ENCODE measurements around the gene CRYBB3.

DNA sequence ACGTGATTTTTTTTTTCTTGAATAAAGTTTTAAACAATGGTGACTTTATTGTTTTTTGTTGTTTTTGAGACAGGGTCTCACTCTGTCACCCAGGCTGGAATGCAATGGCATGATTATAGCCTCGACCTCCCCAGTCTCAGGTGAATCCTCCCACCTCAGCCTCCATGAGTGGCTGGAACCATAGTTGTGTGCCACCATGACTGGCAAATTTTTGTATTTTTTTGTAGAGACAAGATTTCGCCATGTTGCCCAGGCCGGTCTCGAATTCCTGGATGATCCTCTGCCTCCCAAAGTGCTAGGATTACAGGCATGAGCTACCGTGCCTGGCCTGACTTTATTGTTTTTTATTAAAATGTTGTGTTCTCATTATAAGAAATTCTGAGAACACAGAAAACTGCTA lies 12.2 kb upstream of the CRYBB3 start:
- no peak for TF ChIP-seq POLR2A (IDR thresholded peaks at IDR 0.05)
- TF ChIP-seq, protein P1, sequence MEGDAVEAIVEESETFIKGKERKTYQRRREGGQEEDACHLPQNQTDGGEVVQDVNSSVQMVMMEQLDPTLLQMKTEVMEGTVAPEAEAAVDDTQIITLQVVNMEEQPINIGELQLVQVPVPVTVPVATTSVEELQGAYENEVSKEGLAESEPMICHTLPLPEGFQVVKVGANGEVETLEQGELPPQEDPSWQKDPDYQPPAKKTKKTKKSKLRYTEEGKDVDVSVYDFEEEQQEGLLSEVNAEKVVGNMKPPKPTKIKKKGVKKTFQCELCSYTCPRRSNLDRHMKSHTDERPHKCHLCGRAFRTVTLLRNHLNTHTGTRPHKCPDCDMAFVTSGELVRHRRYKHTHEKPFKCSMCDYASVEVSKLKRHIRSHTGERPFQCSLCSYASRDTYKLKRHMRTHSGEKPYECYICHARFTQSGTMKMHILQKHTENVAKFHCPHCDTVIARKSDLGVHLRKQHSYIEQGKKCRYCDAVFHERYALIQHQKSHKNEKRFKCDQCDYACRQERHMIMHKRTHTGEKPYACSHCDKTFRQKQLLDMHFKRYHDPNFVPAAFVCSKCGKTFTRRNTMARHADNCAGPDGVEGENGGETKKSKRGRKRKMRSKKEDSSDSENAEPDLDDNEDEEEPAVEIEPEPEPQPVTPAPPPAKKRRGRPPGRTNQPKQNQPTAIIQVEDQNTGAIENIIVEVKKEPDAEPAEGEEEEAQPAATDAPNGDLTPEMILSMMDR (IDR thresholded peaks at IDR 0.05): no peak

Measured in thyroid gland (tissue), 4 donors.